22Rv1 (cell line): Measurements from ENCODE around the gene MAML3.

Experiments used
- ZFX ChIP-seq: fragments of 450-650 bp; IDR thresholded peaks from 2 replicates; pipeline ENCODE4 v1.6.1; 2017; ENCODE audit warnings: antibody characterized with exemption, borderline replicate concordance
- TF ChIP-seq, protein P1 (sequence below): fragments of 450-650 bp; IDR thresholded peaks from 2 replicates; pipeline ENCODE4 v1.5.1; 2017; ENCODE audit warnings: mild to moderate bottlenecking

GRCh38 chr4:139700568-139700967 lies 453.4 kb downstream of the MAML3 start:
- TF ChIP-seq, protein P1, sequence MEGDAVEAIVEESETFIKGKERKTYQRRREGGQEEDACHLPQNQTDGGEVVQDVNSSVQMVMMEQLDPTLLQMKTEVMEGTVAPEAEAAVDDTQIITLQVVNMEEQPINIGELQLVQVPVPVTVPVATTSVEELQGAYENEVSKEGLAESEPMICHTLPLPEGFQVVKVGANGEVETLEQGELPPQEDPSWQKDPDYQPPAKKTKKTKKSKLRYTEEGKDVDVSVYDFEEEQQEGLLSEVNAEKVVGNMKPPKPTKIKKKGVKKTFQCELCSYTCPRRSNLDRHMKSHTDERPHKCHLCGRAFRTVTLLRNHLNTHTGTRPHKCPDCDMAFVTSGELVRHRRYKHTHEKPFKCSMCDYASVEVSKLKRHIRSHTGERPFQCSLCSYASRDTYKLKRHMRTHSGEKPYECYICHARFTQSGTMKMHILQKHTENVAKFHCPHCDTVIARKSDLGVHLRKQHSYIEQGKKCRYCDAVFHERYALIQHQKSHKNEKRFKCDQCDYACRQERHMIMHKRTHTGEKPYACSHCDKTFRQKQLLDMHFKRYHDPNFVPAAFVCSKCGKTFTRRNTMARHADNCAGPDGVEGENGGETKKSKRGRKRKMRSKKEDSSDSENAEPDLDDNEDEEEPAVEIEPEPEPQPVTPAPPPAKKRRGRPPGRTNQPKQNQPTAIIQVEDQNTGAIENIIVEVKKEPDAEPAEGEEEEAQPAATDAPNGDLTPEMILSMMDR: no peak
- no peak for TF ChIP-seq ZFX
